Measurements from ENCODE around the gene ZNF736. TPM values are rescaled to one million over a fixed set of nuclear protein-coding genes. Genes with fewer than 3 reads are reported as not detected.
"Not testable (repeated sequence)": the region's sequence is repeated elsewhere in the genome, so short reads cannot be mapped to it uniquely, and the experiment has no call there.

Gene ZNF736
- 10 to 100 TPM; 15.3 to 18.4 (median 16.2) TPM for polyA plus RNA-seq (ENCODE audit: insufficient read length in 3 of 3)

DNA sequence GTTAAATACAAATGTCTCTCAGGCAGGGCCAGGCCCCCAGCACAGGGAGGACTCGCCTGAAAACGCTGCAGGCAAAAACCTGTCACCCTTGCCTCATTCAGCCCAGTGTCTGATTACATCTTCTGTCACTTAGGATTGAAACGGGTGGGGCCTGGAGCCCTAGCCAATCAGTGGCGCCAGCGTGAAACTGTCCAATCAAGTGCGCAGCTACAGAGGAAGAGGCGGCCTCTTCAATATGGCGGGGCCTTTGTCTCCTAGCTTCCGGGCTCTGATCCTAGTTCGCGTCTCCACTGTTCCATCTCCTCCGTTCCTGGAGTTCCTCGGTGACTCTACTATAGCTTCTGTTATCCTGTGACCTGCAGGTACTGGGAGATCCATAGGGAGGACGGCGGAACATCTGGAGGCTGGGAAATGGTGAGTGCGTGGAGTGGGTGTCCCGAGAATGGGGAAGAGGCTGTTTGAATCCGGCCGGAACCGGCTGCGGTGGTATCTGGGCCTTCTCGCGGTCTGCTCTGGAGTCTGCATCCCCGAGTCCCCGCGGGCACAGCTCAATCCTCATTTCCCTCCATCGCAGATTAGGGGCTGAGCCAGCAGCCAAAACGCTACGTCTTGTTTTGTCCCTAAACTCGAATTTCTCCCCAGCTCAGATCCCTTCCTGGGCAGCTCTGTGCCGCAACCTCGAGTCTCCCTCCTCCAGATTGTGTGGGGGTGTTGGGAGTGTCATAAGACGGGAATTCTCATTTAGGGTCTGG is at the start of gene ZNF736:
ZNF736 (plus strand) TSS at position 222 of the 752 bp plus-strand sequence; CDS start at position 412, 190 bp downstream.
- DNase-seq (ENCODE audit: low read depth in 3 of 3, low spot score in 2 of 3): peak; percentile 82 to 91 (median 83)

DNA sequence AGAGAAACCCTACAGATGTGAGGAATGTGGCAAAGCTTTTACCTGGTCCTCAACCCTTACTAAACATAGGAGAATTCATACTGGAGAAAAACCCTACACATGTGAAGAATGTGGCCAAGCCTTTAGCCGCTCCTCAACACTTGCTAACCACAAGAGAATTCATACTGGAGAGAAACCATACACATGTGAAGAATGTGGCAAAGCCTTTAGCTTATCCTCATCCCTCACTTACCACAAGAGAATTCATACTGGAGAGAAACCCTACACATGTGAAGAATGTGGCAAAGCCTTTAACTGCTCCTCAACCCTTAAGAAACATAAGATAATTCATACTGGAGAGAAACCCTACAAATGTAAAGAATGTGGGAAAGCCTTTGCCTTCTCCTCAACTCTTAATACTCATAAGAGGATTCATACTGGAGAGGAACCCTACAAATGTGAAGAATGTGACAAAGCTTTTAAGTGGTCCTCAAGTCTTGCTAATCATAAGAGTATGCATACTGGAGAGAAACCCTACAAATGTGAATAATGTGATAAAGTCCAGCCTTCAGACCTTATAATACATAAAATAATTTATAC is 47.3 kb upstream of the ZNF736 start:
- no peak for DNase-seq (ENCODE audit: low read depth in 3 of 3, low spot score in 2 of 3)

GRCh38 chr7:64277630-64278029 is 36.1 kb upstream of the ZNF736 start:
- no peak for DNase-seq (ENCODE audit: low read depth in 3 of 3, low spot score in 2 of 3)

DNA sequence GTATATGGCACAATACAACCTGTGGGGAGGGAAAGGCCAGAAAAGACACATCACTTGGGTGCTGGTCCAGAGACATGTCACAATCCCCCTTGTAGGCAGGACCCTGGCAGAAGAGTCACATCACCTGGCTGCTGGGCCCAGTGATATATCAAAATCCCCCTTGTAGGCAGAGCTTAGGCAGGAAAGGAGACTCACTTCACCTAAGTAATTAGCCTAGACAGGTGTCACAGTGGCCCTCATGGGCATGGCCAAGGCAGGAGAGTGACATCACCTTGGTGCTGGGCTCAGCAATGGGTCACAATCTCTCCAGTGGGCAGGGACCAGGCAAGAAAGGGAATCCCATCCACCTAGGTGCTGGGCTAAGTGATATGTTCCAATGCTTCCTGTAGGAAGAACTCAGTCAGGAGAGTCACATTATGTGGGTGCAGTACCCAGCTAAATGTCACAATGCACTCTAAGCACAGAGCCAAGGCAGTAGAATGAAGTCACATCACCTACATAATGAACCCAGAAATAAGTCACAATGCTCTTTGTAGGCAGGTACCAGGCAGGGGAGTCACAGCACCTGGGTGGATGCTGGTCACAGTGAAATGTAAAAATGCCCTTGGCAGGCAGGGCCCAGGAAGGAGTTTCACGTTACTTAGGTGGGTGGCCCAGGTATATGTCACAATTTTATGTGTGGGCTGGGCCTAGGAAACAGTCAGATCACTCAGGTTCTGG is 18.9 kb upstream of the ZNF736 start:
- DNase-seq (ENCODE audit: low read depth in 3 of 3, low spot score in 2 of 3): no peak

DNA sequence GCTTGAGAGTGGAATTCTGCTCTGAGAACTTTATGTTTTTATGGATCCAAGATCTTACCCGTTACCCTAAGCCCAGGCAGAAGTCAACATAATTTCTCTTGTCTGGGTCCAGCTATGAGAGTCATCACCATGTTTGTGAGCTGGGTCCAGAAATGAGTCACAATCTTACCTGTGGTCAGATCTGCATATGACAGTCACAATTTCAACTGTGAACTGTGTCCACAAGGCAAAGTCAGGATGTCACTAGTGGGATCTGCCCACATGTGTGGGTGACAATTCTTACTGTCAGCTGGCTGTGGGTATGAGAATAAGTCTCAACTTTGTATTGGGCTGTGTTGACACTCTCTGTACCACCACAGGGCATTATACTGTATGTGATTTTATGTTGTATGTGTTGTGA is 16.3 kb upstream of the ZNF736 start:
- not testable (repeated sequence) for DNase-seq (ENCODE audit: low read depth in 3 of 3, low spot score in 2 of 3)

DNA sequence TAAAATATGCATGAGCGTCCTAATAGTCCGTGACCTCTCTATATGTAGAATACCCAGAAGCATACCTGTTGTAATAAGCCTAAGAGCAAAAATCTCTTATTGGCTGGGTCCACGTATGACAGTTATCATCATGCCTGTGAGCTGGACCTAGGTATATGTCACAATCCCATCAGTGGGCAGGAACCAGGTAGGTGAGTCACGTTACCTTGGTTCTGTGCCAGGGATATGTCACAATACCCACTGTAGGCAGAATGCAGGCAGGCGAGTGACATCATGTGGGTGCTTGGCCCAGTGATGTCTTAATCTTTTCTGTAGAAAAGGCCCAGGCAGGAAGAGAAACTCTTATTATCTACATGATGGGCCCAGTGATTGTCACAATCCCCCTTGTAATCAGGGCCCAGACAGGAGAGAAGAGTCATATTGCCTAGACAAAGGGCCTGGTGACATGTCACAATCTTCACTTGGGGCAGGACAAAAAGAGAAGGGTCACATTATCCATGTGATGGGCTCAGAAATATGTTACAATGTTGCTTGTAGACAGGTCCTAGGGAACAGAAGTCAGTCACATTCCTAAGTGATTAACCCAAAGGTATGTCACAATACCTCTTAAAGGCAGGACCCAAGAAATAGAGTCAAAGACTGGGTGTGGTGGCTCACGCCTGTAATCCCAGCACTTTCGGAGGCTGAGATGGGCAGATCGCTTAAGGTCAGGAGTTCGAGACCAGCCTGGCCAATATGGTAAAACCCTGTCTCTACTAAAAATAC is 12.9 kb upstream of the ZNF736 start:
- DNase-seq (ENCODE audit: low read depth in 3 of 3, low spot score in 2 of 3): no peak

GRCh38 chr7:64307254-64308015 is 6.3 kb upstream of the ZNF736 start:
- DNase-seq (ENCODE audit: low read depth in 3 of 3, low spot score in 2 of 3): peak; percentile 80 to 85 (median 85)

- no peak for DNase-seq (ENCODE audit: low read depth in 3 of 3, low spot score in 2 of 3)
Measured at GRCh38 chr7:64308016-64308270, 5.8 kb upstream of the ZNF736 start.

- no peak for DNase-seq (ENCODE audit: low read depth in 3 of 3, low spot score in 2 of 3)
Measured at GRCh38 chr7:64310426-64310825, 3.3 kb upstream of the ZNF736 start.

DNA sequence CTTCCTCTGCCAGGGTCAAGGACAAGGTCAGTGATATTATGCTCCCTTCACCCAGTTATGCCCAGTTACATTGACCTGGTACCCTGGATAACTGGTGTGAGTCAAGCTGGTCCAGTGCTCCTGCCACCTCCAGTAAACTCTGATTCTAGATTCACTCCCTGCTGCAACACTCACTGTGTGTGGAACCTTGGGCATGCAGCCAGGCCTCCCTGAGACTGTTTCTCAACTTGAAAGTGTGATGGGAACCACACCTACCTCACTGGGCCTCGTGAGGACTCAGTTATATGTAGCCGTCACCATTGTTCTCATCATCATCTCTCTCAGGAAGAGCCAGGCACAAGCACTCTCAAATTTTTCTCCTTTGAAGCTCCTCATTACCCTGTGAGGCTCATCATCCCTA is 935 bp upstream of the ZNF736 start:
- no peak for DNase-seq (ENCODE audit: low read depth in 3 of 3, low spot score in 2 of 3)

DNA sequence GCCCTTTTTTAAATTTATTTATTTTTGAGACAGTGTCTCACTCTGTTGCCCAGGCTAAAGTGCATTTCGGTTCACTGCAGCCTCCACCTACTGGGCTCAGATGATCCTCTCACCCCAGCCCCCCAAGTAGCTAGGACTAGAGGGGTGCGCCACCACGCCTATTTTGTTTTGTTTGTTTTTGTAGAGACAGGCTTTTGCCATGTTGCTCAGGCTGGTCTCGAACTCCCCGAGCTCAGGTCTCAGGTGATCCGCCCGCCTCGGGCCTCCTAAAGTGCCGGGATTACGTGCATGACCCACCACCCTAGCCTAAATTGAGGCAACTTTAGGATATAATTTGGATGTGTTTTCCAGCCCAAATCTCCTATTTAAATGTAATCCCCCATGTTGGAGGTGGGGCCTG is 805 bp downstream of the ZNF736 start:
- no peak for DNase-seq (ENCODE audit: low read depth in 3 of 3, low spot score in 2 of 3)

DNA sequence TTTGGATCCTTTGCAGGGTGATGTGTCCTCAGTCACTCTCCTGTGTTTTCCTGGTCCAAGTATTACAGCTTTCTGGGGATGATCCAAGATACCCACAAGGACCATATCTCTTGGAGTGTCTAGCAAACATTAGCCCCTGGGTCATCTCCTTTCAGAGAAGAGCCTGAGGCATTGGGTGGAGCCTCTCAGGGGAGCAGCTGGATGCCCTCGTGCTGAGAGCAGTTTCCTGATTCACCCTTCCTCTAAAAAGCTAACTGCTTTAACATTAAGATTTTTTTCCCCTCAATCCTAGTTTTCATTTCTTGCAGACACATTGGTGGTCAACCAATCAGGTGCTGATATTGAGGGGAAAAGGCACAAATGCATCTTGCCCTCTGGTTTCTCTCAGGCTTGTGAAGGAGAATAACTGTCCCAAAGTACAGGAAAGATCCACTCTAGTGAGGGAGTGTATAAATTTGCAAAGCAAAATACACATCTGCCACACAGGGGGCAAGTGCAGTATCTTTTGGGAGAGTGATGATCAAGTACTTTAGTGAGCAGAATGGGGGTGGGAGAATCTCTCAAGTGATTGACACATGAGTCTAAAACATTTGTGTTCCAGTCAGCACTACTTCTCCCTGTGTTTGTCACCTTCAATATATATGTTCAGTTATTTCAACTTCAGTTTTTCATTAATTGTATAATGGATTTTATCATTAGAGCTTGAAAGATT is 2.4 kb downstream of the ZNF736 start:
- DNase-seq (ENCODE audit: low read depth in 3 of 3, low spot score in 2 of 3): not testable (repeated sequence)

- DNase-seq (ENCODE audit: low read depth in 3 of 3, low spot score in 2 of 3): no peak
Measured at GRCh38 chr7:64320547-64321513, 7.1 kb downstream of the ZNF736 start.

GRCh38 chr7:64324166-64324565 is 10.4 kb downstream of the ZNF736 start:
- not testable (repeated sequence) for DNase-seq (ENCODE audit: low read depth in 3 of 3, low spot score in 2 of 3)

DNA sequence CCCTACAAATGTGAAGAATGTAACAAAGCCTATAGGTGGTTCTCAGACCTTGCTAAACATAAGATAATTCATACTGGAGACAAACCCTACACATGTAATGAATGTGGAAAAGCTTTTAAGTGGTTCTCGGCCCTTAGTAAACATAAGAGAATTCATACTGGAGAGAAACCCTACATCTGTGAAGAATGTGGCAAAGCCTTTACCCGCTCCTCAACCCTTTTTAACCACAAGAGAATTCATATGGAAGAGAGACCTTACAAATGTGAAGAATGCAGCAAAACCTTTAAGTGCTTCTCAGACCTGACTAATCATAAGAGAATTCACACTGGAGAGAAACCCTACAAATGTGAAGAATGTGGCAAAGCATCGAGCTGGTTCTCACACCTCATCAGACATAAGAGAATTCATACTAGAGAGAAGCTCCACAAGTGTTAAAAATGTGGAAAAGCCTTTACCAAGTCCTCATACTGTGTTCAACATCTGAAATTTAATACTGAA is 35.0 kb downstream of the ZNF736 start:
- not testable (repeated sequence) for DNase-seq (ENCODE audit: low read depth in 3 of 3, low spot score in 2 of 3)

DNA sequence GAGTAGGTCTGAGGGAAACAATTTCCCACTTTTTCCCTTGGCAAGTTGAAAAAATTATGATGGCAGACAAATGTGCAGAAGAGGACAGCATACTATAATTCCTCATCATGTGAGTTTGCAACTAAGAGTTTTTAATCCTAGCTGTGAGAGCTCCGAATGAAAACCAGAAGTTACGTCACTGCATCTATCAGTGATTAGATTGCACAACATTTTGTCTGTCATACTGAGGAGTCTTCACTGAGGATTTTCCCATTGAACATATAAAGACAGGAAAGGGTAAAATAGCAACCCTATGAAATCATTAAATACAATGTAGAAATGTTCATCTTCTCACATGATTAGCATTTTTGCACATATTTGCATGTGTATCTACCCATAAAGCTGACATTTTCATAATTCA is 45.8 kb downstream of the ZNF736 start:
- DNase-seq (ENCODE audit: low read depth in 3 of 3, low spot score in 2 of 3): no peak

- no peak for DNase-seq (ENCODE audit: low read depth in 3 of 3, low spot score in 2 of 3)
Measured at GRCh38 chr7:64371116-64371515, 57.4 kb downstream of the ZNF736 start.

DNA sequence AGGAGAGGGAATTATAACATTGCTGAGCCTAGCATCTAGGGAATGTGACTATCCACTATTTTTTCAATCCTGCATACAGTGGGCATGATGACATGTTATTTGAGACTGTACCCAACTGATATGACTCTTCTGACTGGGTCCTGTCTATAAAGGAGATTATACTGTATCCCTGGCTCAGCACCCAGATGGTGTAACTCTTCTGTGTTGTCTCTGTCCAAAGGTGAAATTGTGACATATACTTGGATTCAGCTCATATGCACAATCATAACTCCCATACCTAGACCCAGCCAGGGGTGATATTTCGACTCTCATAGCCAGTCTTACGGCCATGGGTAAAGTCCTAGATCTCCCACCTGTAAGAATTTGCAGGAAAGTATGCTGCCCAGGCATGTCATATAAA is 59.3 kb downstream of the ZNF736 start:
- DNase-seq (ENCODE audit: low read depth in 3 of 3, low spot score in 2 of 3): no peak

DNA sequence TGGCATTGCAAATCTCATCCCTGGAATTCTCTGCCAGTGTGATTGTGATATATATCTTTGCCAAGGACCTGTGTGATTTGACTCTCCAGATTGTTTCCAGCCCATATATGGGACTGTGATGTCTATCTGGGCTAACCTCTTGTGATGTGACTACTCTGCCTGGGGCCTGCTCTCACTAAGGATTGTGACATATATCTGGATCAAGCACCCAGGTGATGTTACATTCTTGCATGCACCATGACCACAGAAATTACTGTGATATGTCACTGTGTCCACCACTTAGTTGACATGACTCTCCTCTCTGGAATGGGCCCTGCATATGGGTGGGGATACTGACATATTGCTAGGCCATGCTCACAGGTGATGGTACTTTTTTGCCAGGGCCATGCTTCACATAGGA is 86.6 kb downstream of the ZNF736 start:
- no peak for DNase-seq (ENCODE audit: low read depth in 3 of 3, low spot score in 2 of 3)
